Lower leg skin (tissue), 3 donors: ENCODE data around the gene CEP112.

Experiments used
- POLR2A ChIP-seq, 2 donors: fragments of 450-650 bp; IDR thresholded peaks; one replicate each; pipeline ENCODE4 v1.6.1; 2016 to 2017; ENCODE audit warnings: antibody characterized with exemption in 2 of 2, mild to moderate bottlenecking in 1 of 2, moderate library complexity in 1 of 2
- TF ChIP-seq, protein P1 (sequence below), 3 donors: fragments of 450-650 bp; IDR thresholded peaks; one replicate each; pipeline ENCODE4 v1.5.1; 2016; ENCODE audit warnings: antibody characterized with exemption in 3 of 3, mild to moderate bottlenecking in 3 of 3, moderate library complexity in 2 of 3

DNA sequence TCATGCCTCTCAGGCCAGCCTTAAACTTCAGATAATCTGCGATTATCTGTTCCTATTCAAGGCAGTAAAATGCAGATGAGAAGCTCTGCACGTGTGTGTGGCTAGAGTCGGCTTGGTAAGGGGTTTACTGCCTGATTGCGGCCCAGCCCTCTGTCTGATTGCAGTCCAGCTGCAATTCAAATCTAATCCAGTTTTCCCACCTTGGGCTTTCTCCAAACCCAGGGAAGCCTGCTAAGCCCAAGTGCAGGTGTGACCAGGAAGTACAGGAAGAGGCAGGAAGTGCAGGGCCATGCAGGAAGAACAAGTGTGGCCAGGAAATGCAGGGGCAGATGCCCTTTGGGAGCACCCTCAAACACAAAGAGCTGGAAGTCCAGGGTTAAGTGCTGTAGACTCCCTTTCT lies 314.9 kb downstream of the CEP112 start:
- TF ChIP-seq, protein P1, sequence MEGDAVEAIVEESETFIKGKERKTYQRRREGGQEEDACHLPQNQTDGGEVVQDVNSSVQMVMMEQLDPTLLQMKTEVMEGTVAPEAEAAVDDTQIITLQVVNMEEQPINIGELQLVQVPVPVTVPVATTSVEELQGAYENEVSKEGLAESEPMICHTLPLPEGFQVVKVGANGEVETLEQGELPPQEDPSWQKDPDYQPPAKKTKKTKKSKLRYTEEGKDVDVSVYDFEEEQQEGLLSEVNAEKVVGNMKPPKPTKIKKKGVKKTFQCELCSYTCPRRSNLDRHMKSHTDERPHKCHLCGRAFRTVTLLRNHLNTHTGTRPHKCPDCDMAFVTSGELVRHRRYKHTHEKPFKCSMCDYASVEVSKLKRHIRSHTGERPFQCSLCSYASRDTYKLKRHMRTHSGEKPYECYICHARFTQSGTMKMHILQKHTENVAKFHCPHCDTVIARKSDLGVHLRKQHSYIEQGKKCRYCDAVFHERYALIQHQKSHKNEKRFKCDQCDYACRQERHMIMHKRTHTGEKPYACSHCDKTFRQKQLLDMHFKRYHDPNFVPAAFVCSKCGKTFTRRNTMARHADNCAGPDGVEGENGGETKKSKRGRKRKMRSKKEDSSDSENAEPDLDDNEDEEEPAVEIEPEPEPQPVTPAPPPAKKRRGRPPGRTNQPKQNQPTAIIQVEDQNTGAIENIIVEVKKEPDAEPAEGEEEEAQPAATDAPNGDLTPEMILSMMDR (IDR thresholded peaks at IDR 0.05): no peak
- no peak for TF ChIP-seq POLR2A (IDR thresholded peaks at IDR 0.05)
